HL-60/S4 (cell line): ENCODE data around the gene IWS1.

Experiments used
- in situ Hi-C: fragments of 300-500 bp; cut with MboI; formaldehyde crosslinking; loops from 2 replicates; pipeline ENCODE4 v1.14.3; 2022; ENCODE audit warnings: low sequenced_read_pairs

Gene IWS1

GRCh38 chr2:127506510-127506909, 19.8 kb downstream of the IWS1 start:
- in situ Hi-C loops, result no loop called here

- in situ Hi-C loops, result no loop called here
These were observed 21.5 kb downstream of the IWS1 start for GRCh38 chr2:127504552-127505430.

- in situ Hi-C loops, result no loop called here
These were observed 22.8 kb downstream of the IWS1 start for GRCh38 chr2:127503491-127503890.

- in situ Hi-C loops, result no loop called here
These were observed 27.9 kb downstream of the IWS1 start for GRCh38 chr2:127498386-127498785.

DNA sequence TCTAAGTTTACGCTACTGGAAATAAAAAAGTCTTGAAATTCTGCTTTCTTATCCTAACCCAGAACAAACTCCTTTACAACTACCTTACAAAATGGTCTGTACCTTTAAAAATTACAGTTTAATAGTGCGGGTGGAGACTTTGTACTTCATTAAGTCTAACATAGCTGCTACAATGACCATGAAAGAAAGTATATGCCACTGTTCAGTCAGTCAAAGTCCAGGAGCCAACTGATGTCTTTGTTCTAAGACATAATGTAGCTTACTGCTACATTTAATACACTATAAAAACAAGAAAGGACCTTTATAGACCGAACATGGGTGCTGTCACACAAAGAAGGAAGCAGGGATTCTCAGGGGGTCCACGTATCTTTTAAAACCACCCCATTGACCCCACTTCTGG, 36.0 kb downstream of the IWS1 start:
- in situ Hi-C loops, result no loop called here

DNA sequence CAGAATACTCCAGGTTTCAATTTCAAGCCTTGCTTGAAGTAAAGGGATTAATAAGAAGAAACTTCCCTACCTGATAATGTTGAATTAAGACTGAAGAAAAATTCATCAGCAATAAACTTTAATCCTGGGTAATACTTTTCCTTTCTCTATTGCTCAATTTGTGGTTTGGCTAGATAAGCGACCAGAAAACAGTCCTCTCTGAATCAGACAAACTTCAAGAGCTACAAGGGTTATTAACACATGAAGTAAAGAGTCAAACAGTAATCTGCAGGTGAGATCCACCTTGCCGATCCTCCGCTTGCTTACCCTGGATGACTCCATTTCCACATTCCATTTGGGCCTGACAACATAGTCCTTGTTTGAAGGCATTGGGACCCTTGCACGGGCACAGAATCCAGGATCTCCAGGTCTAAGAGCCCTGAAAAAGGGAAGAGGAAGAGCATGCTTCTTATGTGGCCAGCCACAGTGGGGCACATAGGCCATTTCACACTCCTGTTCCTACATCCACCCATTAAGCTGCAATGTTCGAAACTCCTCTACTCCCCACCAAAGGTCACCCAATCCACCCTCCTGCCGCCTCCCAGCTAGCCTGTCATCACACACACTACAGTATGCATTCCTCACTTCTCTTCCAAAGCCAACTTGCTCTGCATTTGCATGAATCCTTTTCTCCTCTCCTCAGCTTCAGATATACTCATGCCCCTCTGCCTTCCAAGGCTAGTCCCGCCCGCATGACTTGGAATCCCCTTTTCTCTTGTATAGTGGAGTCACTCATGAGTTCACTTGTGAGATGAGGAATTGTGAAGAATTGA, 39.8 kb downstream of the IWS1 start:
- in situ Hi-C loops, result no loop called here

DNA sequence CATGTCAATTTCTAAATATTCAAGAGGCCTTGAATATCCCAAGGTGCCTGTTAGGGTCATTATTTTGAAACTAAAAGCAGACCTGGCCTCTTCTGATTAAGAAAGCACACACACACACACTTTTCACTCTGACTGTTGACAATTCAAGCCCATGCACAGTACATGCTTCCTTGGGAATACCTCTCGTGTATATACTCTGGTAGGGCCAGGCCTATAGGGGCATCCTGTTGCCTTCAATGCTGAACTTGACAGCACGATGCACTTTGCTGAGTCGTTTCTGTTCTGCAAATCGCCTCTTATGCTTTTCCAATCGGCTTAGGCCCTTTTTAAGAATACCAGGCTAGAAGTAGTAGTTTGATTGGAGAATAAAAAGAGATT, 40.6 kb downstream of the IWS1 start:
- in situ Hi-C loops, result no loop called here

DNA sequence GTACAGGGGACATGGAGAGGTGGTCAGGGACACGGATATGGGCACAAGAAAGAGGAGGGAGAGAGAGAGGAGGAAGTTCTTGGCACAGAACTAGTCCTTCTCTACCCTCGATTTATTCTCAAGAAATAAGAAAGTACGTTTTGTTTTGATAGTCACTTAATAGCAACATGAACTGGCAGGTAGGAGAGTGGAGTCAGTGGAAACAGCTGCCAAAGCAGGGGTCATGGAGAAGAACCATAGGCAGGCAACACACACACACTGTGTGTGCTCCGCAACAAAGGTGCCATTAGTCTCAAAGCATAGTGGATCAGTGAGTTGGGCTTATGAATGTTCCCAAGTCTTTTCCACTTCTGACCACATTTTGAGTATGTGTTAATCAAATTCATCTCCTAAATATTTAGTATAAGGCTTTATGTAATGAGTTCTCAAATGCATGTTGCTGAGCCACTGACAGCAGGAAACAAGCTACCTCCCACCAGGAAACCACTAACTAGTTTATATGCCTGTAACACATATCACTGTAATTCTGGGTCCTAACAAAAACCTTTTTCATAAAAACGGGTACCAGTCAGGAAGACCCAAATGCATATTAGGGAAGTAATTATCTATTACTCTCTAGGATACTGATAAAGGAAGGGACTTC, 41.1 kb downstream of the IWS1 start:
- in situ Hi-C loops, result no loop called here

DNA sequence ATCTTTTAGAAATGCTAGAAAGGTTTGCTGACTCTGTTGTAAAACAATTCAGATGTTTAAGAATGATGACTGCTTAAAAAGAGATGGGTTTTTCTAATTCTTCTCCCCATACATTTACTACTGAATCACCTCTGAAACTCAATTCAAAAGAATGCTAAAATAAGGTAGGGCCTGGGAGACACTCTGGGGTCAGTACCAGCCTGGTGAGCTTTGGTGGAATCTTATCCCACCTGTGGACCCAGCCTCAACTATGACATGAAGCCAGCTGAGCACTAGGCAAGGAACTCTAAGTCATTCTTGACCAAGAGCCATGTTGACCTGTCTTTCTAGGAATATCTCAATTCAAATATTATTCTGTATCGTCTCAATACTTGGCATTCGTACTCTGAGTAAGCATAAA, 44.3 kb downstream of the IWS1 start:
- in situ Hi-C loops, result no loop called here

- in situ Hi-C loops, result no loop called here
These were observed 46.2 kb downstream of the IWS1 start for GRCh38 chr2:127479866-127480743.

DNA sequence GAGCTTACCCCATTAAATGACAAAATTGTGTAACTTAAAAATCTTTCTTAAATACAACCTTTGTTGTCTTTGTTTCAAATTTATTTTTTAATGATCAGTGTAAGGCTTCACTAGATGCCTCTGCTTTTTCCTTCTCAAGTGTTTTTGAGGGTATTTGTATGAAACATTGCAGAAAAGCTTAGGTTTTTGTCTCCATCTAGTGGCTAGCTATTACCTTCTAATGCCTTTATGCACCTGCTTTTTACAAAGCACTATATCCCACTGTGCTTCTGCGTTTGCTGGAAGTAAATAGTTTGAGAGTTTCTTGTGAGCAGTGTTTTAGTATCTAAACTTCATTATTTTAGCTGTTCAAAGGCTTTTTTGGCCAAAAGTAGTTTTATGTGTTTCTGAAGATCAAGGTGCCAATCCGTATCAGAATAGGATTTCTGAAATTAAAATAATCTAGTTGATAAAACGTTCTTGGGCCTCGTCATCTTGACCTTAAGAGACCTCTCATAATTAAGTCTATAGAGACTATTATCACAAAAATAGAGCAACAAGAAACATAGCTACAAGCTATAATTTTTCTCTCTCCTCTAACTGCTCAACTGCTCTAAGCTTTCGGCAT, 47.0 kb downstream of the IWS1 start:
- in situ Hi-C loops, result no loop called here

- in situ Hi-C loops, result no loop called here
These were observed 50.5 kb downstream of the IWS1 start for GRCh38 chr2:127475788-127476187.

DNA sequence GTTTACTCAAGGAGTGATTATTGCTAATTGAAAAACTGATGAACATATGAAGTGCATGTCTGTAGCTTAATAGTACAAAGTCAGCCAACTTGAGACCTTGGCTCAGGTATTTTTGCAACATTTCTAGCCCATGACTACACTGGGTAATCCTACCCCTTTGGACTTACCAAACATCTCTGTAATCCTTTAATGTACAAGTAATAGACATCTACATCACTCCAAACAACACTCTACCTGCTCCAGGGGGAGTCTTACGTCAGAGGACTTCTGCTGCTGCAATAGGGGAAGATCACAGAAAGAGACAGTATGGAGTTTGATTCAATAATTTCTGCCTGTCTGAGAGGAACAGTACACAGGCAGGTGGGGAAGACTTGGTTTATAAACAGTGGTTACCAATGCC, 54.0 kb downstream of the IWS1 start:
- in situ Hi-C loops, result loop anchor here (25.0 kb wide), 1 partner anchor 285 kb away; no protein-coding TSS in a partner anchor

- in situ Hi-C loops, result loop anchor here (25.0 kb wide), 1 partner anchor 284 kb away; no protein-coding TSS in a partner anchor
These were observed 54.9 kb downstream of the IWS1 start for GRCh38 chr2:127471286-127471988.

DNA sequence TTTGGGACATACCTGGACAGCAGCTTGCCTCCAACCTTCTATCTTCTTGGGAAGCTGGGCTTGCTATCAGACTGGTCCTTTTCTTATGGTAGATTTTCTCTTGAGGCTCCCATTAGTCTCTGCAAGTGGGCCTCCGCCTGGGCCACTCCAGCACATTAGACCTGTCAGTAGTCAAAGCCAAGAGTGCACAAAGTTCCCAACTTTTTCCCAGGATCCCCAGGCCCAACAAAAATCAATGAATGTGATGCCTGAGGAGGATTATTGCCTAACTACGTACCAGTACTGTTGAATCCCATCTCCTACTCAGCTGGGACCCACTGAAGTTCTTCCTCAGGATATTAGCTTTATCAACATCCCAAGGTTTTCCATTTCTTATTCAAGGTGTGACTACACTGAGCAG, 56.3 kb downstream of the IWS1 start:
- in situ Hi-C loops, result loop anchor here (25.0 kb wide), 1 partner anchor 283 kb away; no protein-coding TSS in a partner anchor

DNA sequence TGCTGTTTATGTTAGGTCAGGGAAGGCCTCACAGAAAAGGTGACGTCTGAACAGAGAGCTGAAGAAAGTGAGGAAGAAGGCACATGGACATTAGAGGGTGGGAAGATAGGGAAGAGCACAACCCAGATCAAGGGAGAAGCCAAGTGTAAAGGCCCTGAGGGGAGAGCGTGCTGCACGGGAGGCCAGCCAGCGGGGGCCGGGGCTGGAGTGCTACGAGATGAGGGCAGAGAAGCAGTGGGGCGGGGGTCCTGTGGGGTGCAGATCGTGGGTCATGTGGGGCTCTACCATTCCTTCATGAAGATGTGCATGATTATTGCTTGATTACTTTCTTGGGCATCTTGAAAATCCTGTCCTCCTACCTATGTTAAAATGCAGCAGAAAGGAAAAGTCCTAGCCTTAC, 57.2 kb downstream of the IWS1 start:
- in situ Hi-C loops, result loop anchor here (25.0 kb wide), 1 partner anchor 282 kb away; no protein-coding TSS in a partner anchor

DNA sequence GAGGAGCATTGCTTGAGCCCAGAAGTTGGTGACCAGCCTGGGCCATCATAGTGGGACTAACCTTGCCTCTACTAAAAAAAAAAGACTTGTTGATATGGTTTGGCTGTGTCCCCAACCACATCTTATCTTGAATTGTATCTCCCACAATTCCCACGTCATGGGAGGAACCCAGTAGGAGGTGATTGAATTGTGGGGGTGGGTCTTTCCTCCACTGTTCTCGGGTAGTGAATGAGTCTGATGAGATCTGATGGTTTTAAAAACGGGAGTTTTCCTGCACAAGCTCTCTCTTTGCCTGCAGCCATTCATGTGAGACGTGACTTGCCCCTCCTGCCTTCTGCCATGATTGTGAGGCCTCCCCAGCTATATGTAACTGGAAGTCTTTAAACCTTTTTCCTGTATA, 61.0 kb downstream of the IWS1 start:
- in situ Hi-C loops, result loop anchor here (25.0 kb wide), 1 partner anchor 278 kb away; no protein-coding TSS in a partner anchor

DNA sequence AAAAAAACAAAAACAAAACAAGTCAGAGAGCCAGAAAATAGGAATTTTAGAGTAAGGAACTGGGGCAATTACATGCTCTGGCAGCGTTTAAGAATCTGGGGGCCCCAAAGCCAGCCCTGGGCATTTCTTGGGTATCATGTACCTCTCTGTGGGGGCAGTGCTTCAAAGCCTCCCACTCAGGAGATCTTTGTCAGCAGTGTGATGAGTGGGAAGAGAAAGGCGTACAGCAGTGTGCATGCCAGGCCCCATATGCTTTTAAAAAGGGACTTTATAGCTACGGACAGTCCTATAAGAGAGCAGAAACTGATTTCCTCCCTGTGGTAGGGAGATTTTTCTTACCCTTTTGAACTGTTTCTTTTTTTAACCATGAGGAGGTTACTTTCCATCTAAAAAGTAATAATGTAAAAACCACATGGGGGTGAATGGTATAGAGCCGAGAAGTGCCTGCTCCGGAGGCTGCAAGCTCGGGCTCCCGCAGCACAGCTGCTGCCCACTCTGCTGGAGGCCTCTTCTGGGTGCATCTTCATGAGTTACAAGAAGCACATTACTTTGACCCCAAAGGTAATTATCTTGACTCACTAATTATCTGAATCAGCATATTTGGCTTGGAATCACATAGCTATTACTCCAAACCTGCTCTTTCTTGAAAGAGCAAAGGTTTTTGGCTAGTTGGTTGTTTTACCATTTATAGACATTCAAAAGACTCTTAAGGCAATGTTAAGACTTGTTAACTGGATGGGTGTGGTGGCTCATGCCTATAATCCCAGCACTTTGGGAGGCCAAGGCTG, 61.6 kb downstream of the IWS1 start:
- in situ Hi-C loops, result loop anchor here (25.0 kb wide), 1 partner anchor 277 kb away; no protein-coding TSS in a partner anchor
